ENCODE results near the gene CAMTA1. TPM values are rescaled to one million over a fixed set of nuclear protein-coding genes. Genes with fewer than 3 reads are reported as not detected.

Gene CAMTA1
- total RNA-seq, 2 experiments from 2014 or later, result 39.3 to 48.8 TPM

GRCh38 chr1:6868660-6869380, 83.6 kb downstream of the CAMTA1 start:
- Mint-ChIP-seq H3K9me3 (no peaks in the 10 kb centered on the region), H3K4me3 (no peak overlapping the region), H3K4me1 (peaks cover 24% of the 10 kb centered on the region), H3K36me3 (ENCODE audit: low read depth) (peaks cover 11% of the 10 kb centered on the region), H3K27ac (no peak overlapping the region), H3K27me3 (no peaks in the 10 kb centered on the region)
- no peak for DNase-seq
- ChIA-PET POLR2A (no interaction called here), CTCF (interaction anchor here (0.6 kb wide), 1 partner anchor 165 kb away, joined by 3 read pairs; no protein-coding TSS in a partner anchor)

DNA sequence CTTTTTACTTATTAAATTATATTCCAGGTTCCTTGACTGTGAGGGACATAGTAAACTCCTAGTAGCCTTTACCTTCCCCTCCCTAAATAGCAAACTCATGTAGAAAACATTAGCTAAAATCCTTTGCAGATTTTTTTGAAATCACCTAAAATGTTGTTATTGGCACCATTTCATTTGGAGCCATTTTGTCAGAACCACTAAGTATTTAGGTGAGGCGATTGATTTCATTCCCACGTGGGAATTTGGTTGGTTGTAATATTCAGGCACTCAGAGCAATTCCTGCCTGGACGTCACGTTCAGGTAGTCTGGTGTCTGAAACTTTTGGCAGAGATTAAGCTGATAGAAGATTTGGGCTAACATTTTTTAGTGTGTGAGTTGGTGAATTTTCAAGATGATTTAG, 84.3 kb downstream of the CAMTA1 start:
- no peak for DNase-seq
- no peaks in the 10 kb centered on the region for H3K27me3 Mint-ChIP-seq
- H3K36me3 Mint-ChIP-seq (ENCODE audit: low read depth), result peaks cover 7% of the 10 kb centered on the region
- POLR2A ChIA-PET, result no interaction called here
- H3K27ac Mint-ChIP-seq, result no peak overlapping the region
- peaks cover 24% of the 10 kb centered on the region for H3K4me1 Mint-ChIP-seq
- CTCF ChIA-PET, result interaction anchor here (1.1 kb wide), 1 partner anchor 58 kb away, joined by 4 read pairs; no protein-coding TSS in a partner anchor
- H3K9me3 Mint-ChIP-seq, result no peaks in the 10 kb centered on the region
- no peak overlapping the region for H3K4me3 Mint-ChIP-seq

- CTCF ChIA-PET, result interaction anchor here (1.1 kb wide), 1 partner anchor 59 kb away, joined by 4 read pairs; no protein-coding TSS in a partner anchor
- H3K4me1 Mint-ChIP-seq, result peaks cover 24% of the 10 kb centered on the region
- POLR2A ChIA-PET, result no interaction called here
- no peaks in the 10 kb centered on the region for H3K27me3 Mint-ChIP-seq
- no peak for DNase-seq
- no peak overlapping the region for H3K27ac Mint-ChIP-seq
- H3K9me3 Mint-ChIP-seq, result no peaks in the 10 kb centered on the region
- peaks cover 7% of the 10 kb centered on the region for H3K36me3 Mint-ChIP-seq (ENCODE audit: low read depth)
- H3K4me3 Mint-ChIP-seq, result no peak overlapping the region
Measured at GRCh38 chr1:6870086-6870485, 84.8 kb downstream of the CAMTA1 start.

- Mint-ChIP-seq H3K4me1 (peaks cover 24% of the 10 kb centered on the region), H3K4me3 (no peak overlapping the region), H3K27me3 (no peaks in the 10 kb centered on the region), H3K27ac (no peak overlapping the region), H3K9me3 (no peaks in the 10 kb centered on the region), H3K36me3 (ENCODE audit: low read depth) (peaks cover 7% of the 10 kb centered on the region)
- DNase-seq, result no peak
- CTCF ChIA-PET, result interaction anchor here (1.1 kb wide), 1 partner anchor 59 kb away, joined by 4 read pairs; no protein-coding TSS in a partner anchor
- POLR2A ChIA-PET, result no interaction called here
Measured at GRCh38 chr1:6870571-6870970, 85.3 kb downstream of the CAMTA1 start.

DNA sequence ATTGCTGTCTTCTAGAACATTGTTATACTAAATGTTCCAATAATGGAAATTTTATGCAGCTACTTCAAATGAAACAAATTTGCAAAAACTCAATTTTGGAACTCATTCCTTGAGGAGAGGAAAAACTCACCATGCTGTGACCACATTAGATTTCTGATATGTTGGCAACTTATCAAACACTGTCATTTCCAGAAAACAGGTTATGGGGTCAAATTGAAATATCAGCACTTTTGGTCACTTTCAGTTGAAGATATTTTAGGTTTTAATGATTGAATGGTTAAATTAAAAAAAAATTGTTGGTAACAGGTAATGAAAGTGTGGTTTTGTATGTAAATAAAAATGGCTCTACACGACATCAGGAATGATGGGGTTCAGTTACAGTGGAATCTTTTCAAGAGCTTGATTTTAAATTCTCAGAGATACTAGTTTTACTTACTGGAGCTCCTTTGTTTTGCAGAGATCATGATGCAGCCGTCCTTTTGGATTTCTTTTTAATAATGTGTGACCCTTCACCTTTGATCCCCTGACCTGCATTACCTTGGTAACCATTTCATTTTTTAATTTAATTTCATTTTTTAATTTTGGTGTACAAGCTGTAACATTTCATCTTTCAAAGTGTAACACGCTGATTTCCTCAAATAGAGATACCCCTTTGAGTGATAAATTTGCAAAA, 86.2 kb downstream of the CAMTA1 start:
- H3K9me3 Mint-ChIP-seq, result no peaks in the 10 kb centered on the region
- H3K36me3 Mint-ChIP-seq (ENCODE audit: low read depth), result peaks cover 9% of the 10 kb centered on the region
- no peak overlapping the region for H3K4me3 Mint-ChIP-seq
- peaks cover 23% of the 10 kb centered on the region for H3K4me1 Mint-ChIP-seq
- H3K27me3 Mint-ChIP-seq, result no peaks in the 10 kb centered on the region
- ChIA-PET POLR2A (no interaction called here), CTCF (no interaction called here)
- no peak for DNase-seq
- H3K27ac Mint-ChIP-seq, result no peak overlapping the region

GRCh38 chr1:6872573-6873261, 87.5 kb downstream of the CAMTA1 start:
- peak overlapping the region; percentile 15 for H3K27ac Mint-ChIP-seq
- peaks cover 9% of the 10 kb centered on the region for H3K36me3 Mint-ChIP-seq (ENCODE audit: low read depth)
- no peaks in the 10 kb centered on the region for H3K27me3 Mint-ChIP-seq
- H3K4me1 Mint-ChIP-seq, result peaks cover 22% of the 10 kb centered on the region
- H3K9me3 Mint-ChIP-seq, result no peaks in the 10 kb centered on the region
- H3K4me3 Mint-ChIP-seq, result no peak overlapping the region
- DNase-seq, result no peak
- CTCF ChIA-PET, result no interaction called here
- POLR2A ChIA-PET, result no interaction called here

- ChIA-PET CTCF (no interaction called here), POLR2A (no interaction called here)
Measured at GRCh38 chr1:6873298-6874015, 88.2 kb downstream of the CAMTA1 start.

GRCh38 chr1:6874298-6874697, 89.0 kb downstream of the CAMTA1 start:
- ChIA-PET CTCF (interaction anchor here (1.6 kb wide), 1 partner anchor 129 kb away, joined by 3 read pairs; no protein-coding TSS in a partner anchor), POLR2A (no interaction called here)
- H3K4me3 Mint-ChIP-seq, result no peak overlapping the region
- H3K9me3 Mint-ChIP-seq, result no peaks in the 10 kb centered on the region
- peaks cover 9% of the 10 kb centered on the region for H3K36me3 Mint-ChIP-seq (ENCODE audit: low read depth)
- DNase-seq, result no peak
- H3K27me3 Mint-ChIP-seq, result no peaks in the 10 kb centered on the region
- no peak overlapping the region for H3K27ac Mint-ChIP-seq
- peaks cover 13% of the 10 kb centered on the region for H3K4me1 Mint-ChIP-seq

More at GRCh38 chr1:6873298-6874015, 88.2 kb downstream of the CAMTA1 start:
- H3K36me3 Mint-ChIP-seq (ENCODE audit: low read depth), result peaks cover 9% of the 10 kb centered on the region
- H3K4me3 Mint-ChIP-seq, result no peak overlapping the region
- H3K9me3 Mint-ChIP-seq, result no peaks in the 10 kb centered on the region
- no peak overlapping the region for H3K27ac Mint-ChIP-seq
- DNase-seq, result no peak
- no peaks in the 10 kb centered on the region for H3K27me3 Mint-ChIP-seq
- H3K4me1 Mint-ChIP-seq, result peaks cover 20% of the 10 kb centered on the region

- H3K9me3 Mint-ChIP-seq, result no peaks in the 10 kb centered on the region
- H3K4me3 Mint-ChIP-seq, result no peak overlapping the region
- H3K4me1 Mint-ChIP-seq, result peaks cover 4% of the 10 kb centered on the region
- peaks cover under 1% of the 10 kb centered on the region for H3K36me3 Mint-ChIP-seq (ENCODE audit: low read depth)
- no peak for DNase-seq
- POLR2A ChIA-PET, result no interaction called here
- H3K27me3 Mint-ChIP-seq, result no peaks in the 10 kb centered on the region
- CTCF ChIA-PET, result interaction anchor here (0.6 kb wide), 2 partner anchors 132 to 144 kb away, joined by 3 read pairs; no protein-coding TSS in a partner anchor
- no peak overlapping the region for H3K27ac Mint-ChIP-seq
Measured at GRCh38 chr1:6880951-6881690, 95.9 kb downstream of the CAMTA1 start.

GRCh38 chr1:6882414-6882813, 97.2 kb downstream of the CAMTA1 start:
- Mint-ChIP-seq H3K4me1 (peaks cover 4% of the 10 kb centered on the region), H3K4me3 (no peak overlapping the region), H3K36me3 (ENCODE audit: low read depth) (no peaks in the 10 kb centered on the region), H3K27me3 (no peaks in the 10 kb centered on the region), H3K9me3 (no peaks in the 10 kb centered on the region), H3K27ac (no peak overlapping the region)
- ChIA-PET CTCF (no interaction called here), POLR2A (no interaction called here)
- DNase-seq, result no peak

- Mint-ChIP-seq H3K4me1 (peaks cover 4% of the 10 kb centered on the region), H3K4me3 (no peak overlapping the region), H3K27me3 (no peaks in the 10 kb centered on the region), H3K9me3 (no peaks in the 10 kb centered on the region), H3K36me3 (ENCODE audit: low read depth) (no peaks in the 10 kb centered on the region), H3K27ac (no peak overlapping the region)
- DNase-seq, result no peak
- POLR2A ChIA-PET, result no interaction called here
- CTCF ChIA-PET, result no interaction called here
Measured at GRCh38 chr1:6884652-6885153, 99.4 kb downstream of the CAMTA1 start.

DNA sequence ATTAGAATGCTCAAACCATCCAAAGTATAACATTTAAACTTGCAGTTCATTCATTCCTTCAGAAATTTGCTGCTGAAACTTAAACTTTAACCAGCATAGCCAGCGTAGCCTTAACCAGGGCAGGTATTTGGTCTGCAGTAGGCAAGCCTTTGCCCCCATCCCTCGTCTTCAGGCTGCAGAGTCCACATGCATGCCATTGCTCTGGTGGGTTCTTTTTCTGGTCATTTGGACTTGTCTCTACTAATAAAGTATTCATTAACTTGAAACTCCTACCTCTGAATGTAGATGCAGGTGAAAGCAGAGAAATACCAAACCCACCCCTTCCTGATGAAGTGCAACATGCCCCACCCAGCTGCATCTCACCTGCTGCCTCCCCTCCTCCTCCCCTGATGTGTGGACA, 100.2 kb downstream of the CAMTA1 start:
- CTCF ChIA-PET, result no interaction called here
- DNase-seq, result no peak
- Mint-ChIP-seq H3K36me3 (ENCODE audit: low read depth) (no peaks in the 10 kb centered on the region), H3K4me1 (peaks cover 4% of the 10 kb centered on the region), H3K27me3 (no peaks in the 10 kb centered on the region), H3K27ac (no peak overlapping the region), H3K4me3 (no peak overlapping the region), H3K9me3 (no peaks in the 10 kb centered on the region)
- POLR2A ChIA-PET, result no interaction called here
